Choroid plexus epithelial cell (primary cell): ENCODE data around the gene TMEM250.

Experiments used
- DNase-seq: peaks from one replicate; pipeline ENCODE4 v3.0.0-alpha.2; 2010; ENCODE audit warnings: low read depth
- H3K4me3 ChIP-seq: 2 replicates; pipeline ENCODE4 v1.5.1; 2011; ENCODE audit warnings: low read depth, mild to moderate bottlenecking, control low read depth, low read length, moderate library complexity
- CTCF ChIP-seq: conservative IDR thresholded peaks from 2 replicates; pipeline ENCODE4 v1.5.1; 2011; ENCODE audit warnings: low read depth, mild to moderate bottlenecking, control low read depth, inconsistent platforms, low read length, moderate library complexity

Gene TMEM250

GRCh38 chr9:136075134-136075841 is 43.4 kb downstream of the TMEM250 start:
- TF ChIP-seq CTCF, result no peak
- no peak overlapping the region for H3K4me3 ChIP-seq
- no peak for DNase-seq

GRCh38 chr9:136074706-136075105 is 44.0 kb downstream of the TMEM250 start:
- H3K4me3 ChIP-seq, result no peak overlapping the region
- no peak for TF ChIP-seq CTCF
- no peak for DNase-seq
